ENCODE results near the gene CLPSL1. TPM values are rescaled to one million over a fixed set of nuclear protein-coding genes. Genes with fewer than 3 reads are reported as not detected.

Gene CLPSL1
- total RNA-seq, 6 experiments from 2014 or later, result not detected

DNA sequence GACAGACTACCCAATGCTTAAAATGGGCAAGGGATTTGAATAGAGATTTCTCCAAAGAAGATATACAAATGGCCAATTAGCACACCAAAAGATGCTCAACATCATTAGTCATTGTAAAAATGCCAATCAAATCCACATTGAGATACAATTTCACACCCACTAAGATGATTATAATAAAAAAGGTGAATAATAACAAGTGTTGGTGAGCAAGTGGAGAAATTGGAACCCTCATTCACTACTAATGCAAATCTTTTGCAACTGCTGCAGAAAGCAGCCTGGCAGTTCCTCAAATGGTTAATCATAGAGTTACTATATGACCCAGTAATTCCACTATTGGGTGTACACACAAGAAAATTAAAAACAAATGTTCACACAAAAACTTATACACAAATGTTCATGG, 36.7 kb downstream of the CLPSL1 start:
- no peak for TF ChIP-seq POLR2A (IDR thresholded peaks at IDR 0.05)
- H3K27ac ChIP-seq, result no peak overlapping the region
- no peaks in the 10 kb centered on the region for H3K36me3 ChIP-seq
- H3K4me3 ChIP-seq, result no peak overlapping the region
- intact Hi-C loops (cut with DNase I), result no loop called here
- no peaks in the 10 kb centered on the region for H3K27me3 ChIP-seq
- H3K9me3 ChIP-seq, result no peaks in the 10 kb centered on the region
- no peaks in the 10 kb centered on the region for H3K4me1 ChIP-seq
- no peak for DNase-seq
- no peak for ATAC-seq

DNA sequence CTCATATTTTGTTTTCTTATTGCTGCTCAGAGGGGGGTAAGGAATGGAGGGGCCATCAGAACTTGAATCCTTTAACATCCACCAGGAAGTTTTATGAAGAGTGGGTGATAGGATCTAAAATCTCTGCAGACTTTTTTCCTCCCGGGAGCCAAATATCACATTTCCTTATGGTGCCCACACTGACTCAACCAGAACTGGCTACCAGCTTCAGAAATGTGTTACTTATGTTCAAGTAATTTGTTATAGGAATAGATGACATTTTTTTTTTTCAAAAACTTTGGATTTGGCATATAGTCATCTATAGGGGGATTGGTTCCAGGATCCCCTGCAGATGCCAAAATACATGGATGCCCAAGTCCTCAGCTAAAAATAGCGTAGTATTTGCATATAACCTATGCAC, 42.8 kb downstream of the CLPSL1 start:
- ATAC-seq (no peak), DNase-seq (no peak)
- no peak for TF ChIP-seq POLR2A (IDR thresholded peaks at IDR 0.05)
- TF ChIP-seq, protein P1, sequence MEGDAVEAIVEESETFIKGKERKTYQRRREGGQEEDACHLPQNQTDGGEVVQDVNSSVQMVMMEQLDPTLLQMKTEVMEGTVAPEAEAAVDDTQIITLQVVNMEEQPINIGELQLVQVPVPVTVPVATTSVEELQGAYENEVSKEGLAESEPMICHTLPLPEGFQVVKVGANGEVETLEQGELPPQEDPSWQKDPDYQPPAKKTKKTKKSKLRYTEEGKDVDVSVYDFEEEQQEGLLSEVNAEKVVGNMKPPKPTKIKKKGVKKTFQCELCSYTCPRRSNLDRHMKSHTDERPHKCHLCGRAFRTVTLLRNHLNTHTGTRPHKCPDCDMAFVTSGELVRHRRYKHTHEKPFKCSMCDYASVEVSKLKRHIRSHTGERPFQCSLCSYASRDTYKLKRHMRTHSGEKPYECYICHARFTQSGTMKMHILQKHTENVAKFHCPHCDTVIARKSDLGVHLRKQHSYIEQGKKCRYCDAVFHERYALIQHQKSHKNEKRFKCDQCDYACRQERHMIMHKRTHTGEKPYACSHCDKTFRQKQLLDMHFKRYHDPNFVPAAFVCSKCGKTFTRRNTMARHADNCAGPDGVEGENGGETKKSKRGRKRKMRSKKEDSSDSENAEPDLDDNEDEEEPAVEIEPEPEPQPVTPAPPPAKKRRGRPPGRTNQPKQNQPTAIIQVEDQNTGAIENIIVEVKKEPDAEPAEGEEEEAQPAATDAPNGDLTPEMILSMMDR (IDR thresholded peaks at IDR 0.05), result no peak
- H3K27ac ChIP-seq, result no peak overlapping the region
- no peaks in the 10 kb centered on the region for H3K9me3 ChIP-seq
- no peaks in the 10 kb centered on the region for H3K36me3 ChIP-seq
- no peaks in the 10 kb centered on the region for H3K27me3 ChIP-seq
- no peaks in the 10 kb centered on the region for H3K4me1 ChIP-seq
- WGBS (ENCODE audit: insufficient coverage, low coverage, low lambda C conversion rate, missing lambda C conversion rate), result 80% methylated on average over 2 of the region's 2 CpGs
- no peak overlapping the region for H3K4me3 ChIP-seq
- intact Hi-C loops (cut with DNase I), result no loop called here

DNA sequence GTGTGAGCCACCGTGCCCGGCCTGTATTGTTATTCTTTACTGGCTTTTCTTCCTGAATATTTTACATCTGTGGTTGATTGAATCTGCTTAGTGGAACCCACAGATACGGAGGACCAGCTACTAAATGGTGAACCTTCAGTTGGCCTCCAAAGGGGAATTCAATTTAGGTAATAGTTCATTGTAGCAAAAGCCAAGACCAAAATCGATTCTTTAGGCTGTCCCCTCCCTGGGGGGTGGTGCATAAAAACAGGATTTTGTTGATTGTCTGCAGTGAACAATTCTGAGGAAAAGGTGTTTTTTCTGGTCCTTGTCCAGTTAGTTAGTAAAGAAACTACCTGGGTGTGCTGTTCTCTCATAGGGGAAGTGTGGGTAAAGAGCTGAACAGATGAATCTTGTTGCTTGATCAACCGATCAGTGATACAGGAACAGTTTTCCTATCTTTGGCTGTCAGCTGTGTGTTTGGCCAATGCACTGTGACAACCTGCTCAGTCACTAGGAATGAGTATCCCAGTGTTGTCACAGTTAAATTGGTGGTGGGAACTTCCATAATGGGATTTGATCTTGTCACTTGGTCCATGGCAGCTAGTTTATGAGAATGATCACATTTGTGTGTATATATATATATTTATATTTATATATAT, 43.9 kb downstream of the CLPSL1 start:
- Histone ChIP-seq H3K27ac (no peak overlapping the region), H3K4me3 (no peak overlapping the region), H3K9me3 (no peaks in the 10 kb centered on the region), H3K4me1 (no peaks in the 10 kb centered on the region), H3K27me3 (no peaks in the 10 kb centered on the region), H3K36me3 (no peaks in the 10 kb centered on the region)
- 36% methylated on average over 4 of the region's 5 CpGs for WGBS (ENCODE audit: insufficient coverage, low coverage, low lambda C conversion rate, missing lambda C conversion rate)
- intact Hi-C loops (cut with DNase I), result no loop called here
- DNase-seq (no peak), ATAC-seq (peak; percentile 21 to 81 (median 57))
- TF ChIP-seq POLR2A (IDR thresholded peaks at IDR 0.05), result no peak
- TF ChIP-seq, protein P1 (IDR thresholded peaks at IDR 0.05), result no peak

- peaks cover 0 to 24% (median 3%) of the 10 kb centered on the region in 4 donors for H3K4me1 ChIP-seq
- no peak for TF ChIP-seq POLR2A (IDR thresholded peaks at IDR 0.05)
- TF ChIP-seq, protein P1 (IDR thresholded peaks at IDR 0.05), result no peak
- no peaks in the 10 kb centered on the region for H3K27me3 ChIP-seq
Measured at GRCh38 chr6:35829306-35829705, 48.5 kb downstream of the CLPSL1 start.

DNA sequence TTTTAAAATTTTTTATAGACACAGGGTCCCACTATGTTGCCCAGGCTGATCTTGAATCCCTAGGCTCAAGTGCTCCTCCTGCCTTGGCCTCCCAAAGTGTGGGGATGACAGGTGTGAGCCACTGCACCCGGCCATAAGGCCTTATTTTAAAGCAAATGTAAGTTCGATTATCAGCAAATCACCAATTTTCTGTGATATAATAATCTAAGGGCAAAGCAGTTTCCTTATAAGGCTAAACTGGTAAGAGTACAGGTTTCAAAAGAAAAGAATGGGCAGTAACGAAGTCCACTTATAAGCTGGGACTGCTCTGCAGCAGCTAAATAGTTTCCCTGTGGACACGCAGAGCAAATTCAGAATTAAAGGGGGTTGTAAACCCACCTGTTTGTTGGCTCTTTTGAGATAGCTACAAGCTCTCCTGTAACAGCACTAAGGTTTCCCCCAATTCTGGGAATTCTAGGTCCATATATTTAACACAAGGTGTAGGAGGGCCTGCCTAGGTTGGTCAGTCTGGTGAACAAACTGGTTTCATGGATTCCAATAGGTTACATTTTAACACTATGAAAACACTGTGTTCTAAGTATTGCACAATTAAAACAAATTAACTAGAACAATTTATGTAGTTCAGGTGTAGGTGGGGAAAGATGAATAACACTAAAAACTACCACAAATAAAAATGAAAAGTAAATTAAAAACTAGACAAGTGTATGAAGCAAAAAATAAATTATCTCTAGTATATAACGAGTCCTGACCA, 50.6 kb downstream of the CLPSL1 start:
- H3K4me1 ChIP-seq, result peaks cover 0 to 24% (median 3%) of the 10 kb centered on the region in 4 donors
- intact Hi-C loops (cut with DNase I), result no loop called here
- H3K27me3 ChIP-seq, result no peaks in the 10 kb centered on the region
- ATAC-seq, result peak; percentile 89 to 94 (median 92)
- no peak for DNase-seq
- H3K9me3 ChIP-seq, result no peaks in the 10 kb centered on the region
- peak; percentile 33 for TF ChIP-seq POLR2A (IDR thresholded peaks at IDR 0.05)
- TF ChIP-seq, protein P1 (IDR thresholded peaks at IDR 0.05), result no peak
- peak overlapping the region; percentile 53 to 97 (median 83) for H3K27ac ChIP-seq
- peaks cover 0 to 1% (median 0%) of the 10 kb centered on the region in 4 donors for H3K36me3 ChIP-seq
- WGBS (ENCODE audit: insufficient coverage, low coverage, low lambda C conversion rate, missing lambda C conversion rate), result 44% methylated on average over 5 of the region's 5 CpGs
- no peak overlapping the region for H3K4me3 ChIP-seq

More at GRCh38 chr6:35829306-35829705, 48.5 kb downstream of the CLPSL1 start:
- Histone ChIP-seq H3K4me3 (no peak overlapping the region), H3K36me3 (peaks cover 0 to under 1% (median 0%) of the 10 kb centered on the region in 4 donors), H3K27ac (no peak overlapping the region), H3K9me3 (no peaks in the 10 kb centered on the region)
- WGBS (ENCODE audit: insufficient coverage, low coverage, low lambda C conversion rate, missing lambda C conversion rate), result 91% methylated on average over 3 of the region's 5 CpGs
- DNase-seq (no peak), ATAC-seq (no peak)
- intact Hi-C loops (cut with DNase I), result no loop called here

All from right lobe of liver (tissue), 6 donors.